ENCODE data around the gene SLC39A11. TPM values are rescaled to one million over a fixed set of nuclear protein-coding genes. Genes with fewer than 3 reads are reported as not detected.

Gene SLC39A11
- polyA plus RNA-seq, 3 donors: 16.6 to 27.9 (median 26.6) TPM

DNA sequence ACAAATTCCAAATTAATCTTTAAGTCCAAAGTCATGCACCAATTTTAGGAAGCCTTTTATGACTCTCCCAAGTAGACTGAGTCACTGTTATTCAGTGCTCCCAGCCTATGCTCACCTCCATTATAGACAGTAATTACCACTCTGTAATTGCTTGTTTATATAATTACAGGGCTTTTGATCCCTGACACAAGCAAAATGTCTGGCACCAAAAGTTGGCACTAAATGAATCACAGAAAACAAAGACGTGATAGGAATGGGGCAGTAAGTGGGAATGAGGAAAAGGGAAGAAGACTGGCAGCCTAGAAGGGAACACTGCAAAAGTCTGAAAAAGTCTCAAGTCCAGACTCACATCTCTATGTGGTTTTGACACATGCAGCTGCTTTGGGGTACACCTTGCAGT, 94.1 kb downstream of the SLC39A11 start:
- no peak overlapping the region for H3K27ac Mint-ChIP-seq
- TF ChIP-seq, protein P1, sequence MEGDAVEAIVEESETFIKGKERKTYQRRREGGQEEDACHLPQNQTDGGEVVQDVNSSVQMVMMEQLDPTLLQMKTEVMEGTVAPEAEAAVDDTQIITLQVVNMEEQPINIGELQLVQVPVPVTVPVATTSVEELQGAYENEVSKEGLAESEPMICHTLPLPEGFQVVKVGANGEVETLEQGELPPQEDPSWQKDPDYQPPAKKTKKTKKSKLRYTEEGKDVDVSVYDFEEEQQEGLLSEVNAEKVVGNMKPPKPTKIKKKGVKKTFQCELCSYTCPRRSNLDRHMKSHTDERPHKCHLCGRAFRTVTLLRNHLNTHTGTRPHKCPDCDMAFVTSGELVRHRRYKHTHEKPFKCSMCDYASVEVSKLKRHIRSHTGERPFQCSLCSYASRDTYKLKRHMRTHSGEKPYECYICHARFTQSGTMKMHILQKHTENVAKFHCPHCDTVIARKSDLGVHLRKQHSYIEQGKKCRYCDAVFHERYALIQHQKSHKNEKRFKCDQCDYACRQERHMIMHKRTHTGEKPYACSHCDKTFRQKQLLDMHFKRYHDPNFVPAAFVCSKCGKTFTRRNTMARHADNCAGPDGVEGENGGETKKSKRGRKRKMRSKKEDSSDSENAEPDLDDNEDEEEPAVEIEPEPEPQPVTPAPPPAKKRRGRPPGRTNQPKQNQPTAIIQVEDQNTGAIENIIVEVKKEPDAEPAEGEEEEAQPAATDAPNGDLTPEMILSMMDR (IDR thresholded peaks at IDR 0.05): no peak
- no peak overlapping the region for H3K4me2 ChIP-seq (replicated peaks; ENCODE audit: extremely low read depth, low read length, poor library complexity, severe bottlenecking)
- peaks cover 0 to 4% of the 10 kb centered on the region in 2 donors for H3K4me1 ChIP-seq (ENCODE audit: control insufficient read depth in 1 of 2, insufficient read depth in 2 of 2, low read length in 2 of 2)
- peaks cover 0 to 4% (median 0%) of the 10 kb centered on the region in 7 donors for H3K9me3 Mint-ChIP-seq
- H3K9ac ChIP-seq (ENCODE audit: insufficient read depth, low read length, poor library complexity, severe bottlenecking): no peak overlapping the region
- no peaks in the 10 kb centered on the region for H3K27me3 ChIP-seq (ENCODE audit: control insufficient read depth in 2 of 2, insufficient read depth in 2 of 2, low read length in 2 of 2)
- H2AFZ ChIP-seq (ENCODE audit: insufficient read depth, low read depth, low read length, poor library complexity, severe bottlenecking): no peak overlapping the region
- H3K9me3 ChIP-seq (replicated peaks in 1 of 2; ENCODE audit: control insufficient read depth in 1 of 2, insufficient read depth in 1 of 2, low read length in 2 of 2): no peaks in the 10 kb centered on the region
- peaks cover 33% of the 10 kb centered on the region for H4K20me1 ChIP-seq (ENCODE audit: insufficient read depth, low read length)
- no peak overlapping the region for H3K27ac ChIP-seq (ENCODE audit: low read depth in 1 of 2, low read length in 2 of 2)
- H3K4me3 ChIP-seq (replicated peaks in 1 of 3; ENCODE audit: low read depth in 2 of 3, low read length in 3 of 3): no peak overlapping the region
- H3K4me1 Mint-ChIP-seq: peaks cover 21% of the 10 kb centered on the region
- intact Hi-C loops (cut with micrococcal nuclease): no loop called here
- H3K4me3 Mint-ChIP-seq: no peak overlapping the region
- peaks cover 5 to 19% of the 10 kb centered on the region in 2 donors for H3K36me3 ChIP-seq (replicated peaks in 1 of 2; ENCODE audit: control insufficient read depth in 1 of 2, insufficient read depth in 2 of 2, low read length in 2 of 2)
- H3K27me3 Mint-ChIP-seq (ENCODE audit: low read depth in 3 of 3): peaks cover 0 to 2% (median 1%) of the 10 kb centered on the region in 3 donors
- no peak for DNase-seq
- WGBS (ENCODE audit: insufficient coverage): no CpG with 5 or more reads among the region's 1 CpG
- H3K79me2 ChIP-seq (ENCODE audit: insufficient read depth, low read length): peaks cover 15% of the 10 kb centered on the region
- peaks cover 21 to 25% of the 10 kb centered on the region in 2 donors for H3K36me3 Mint-ChIP-seq

DNA sequence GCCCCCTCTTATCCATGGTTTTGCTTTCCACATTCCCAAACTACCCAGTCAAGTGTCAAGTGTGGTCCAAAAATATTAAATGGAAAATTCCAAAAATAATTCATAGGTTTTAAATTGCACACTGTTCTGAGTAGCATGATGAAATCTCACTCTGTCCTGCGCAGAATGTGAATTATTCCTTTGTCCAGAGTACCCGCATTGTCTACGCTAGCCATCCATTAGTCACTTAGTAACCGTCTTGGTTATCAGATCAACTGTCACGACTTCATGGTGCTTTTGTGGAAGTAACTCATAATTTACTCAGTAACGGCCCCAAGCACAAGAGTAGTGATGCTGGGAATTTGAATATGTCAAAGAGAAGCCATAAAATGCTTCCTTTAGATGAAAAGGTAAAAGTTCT, 94.9 kb downstream of the SLC39A11 start:
- no peaks in the 10 kb centered on the region for H3K27me3 ChIP-seq (ENCODE audit: control insufficient read depth in 2 of 2, insufficient read depth in 2 of 2, low read length in 2 of 2)
- no peak for DNase-seq
- TF ChIP-seq, protein P1 (IDR thresholded peaks at IDR 0.05): no peak
- intact Hi-C loops (cut with micrococcal nuclease): no loop called here
- H3K36me3 Mint-ChIP-seq: peaks cover 19 to 22% of the 10 kb centered on the region in 2 donors
- H3K4me2 ChIP-seq (replicated peaks; ENCODE audit: extremely low read depth, low read length, poor library complexity, severe bottlenecking): no peak overlapping the region
- 97% methylated on average over 4 of the region's 6 CpGs for WGBS (ENCODE audit: insufficient coverage)
- H3K27me3 Mint-ChIP-seq (ENCODE audit: low read depth in 3 of 3): peaks cover 0 to 2% (median 1%) of the 10 kb centered on the region in 3 donors
- H3K4me1 ChIP-seq (ENCODE audit: control insufficient read depth in 1 of 2, insufficient read depth in 2 of 2, low read length in 2 of 2): peaks cover 0 to 4% of the 10 kb centered on the region in 2 donors
- peaks cover 0 to 2% (median 0%) of the 10 kb centered on the region in 7 donors for H3K9me3 Mint-ChIP-seq
- H2AFZ ChIP-seq (ENCODE audit: insufficient read depth, low read depth, low read length, poor library complexity, severe bottlenecking): no peak overlapping the region
- no peaks in the 10 kb centered on the region for H3K9me3 ChIP-seq (replicated peaks in 1 of 2; ENCODE audit: control insufficient read depth in 1 of 2, insufficient read depth in 1 of 2, low read length in 2 of 2)
- H3K9ac ChIP-seq (ENCODE audit: insufficient read depth, low read length, poor library complexity, severe bottlenecking): no peak overlapping the region
- no peak overlapping the region for H3K4me3 Mint-ChIP-seq
- H3K36me3 ChIP-seq (replicated peaks in 1 of 2; ENCODE audit: control insufficient read depth in 1 of 2, insufficient read depth in 2 of 2, low read length in 2 of 2): peaks cover 5 to 11% of the 10 kb centered on the region in 2 donors
- H3K4me1 Mint-ChIP-seq: peaks cover 19% of the 10 kb centered on the region
- no peak overlapping the region for H3K27ac ChIP-seq (ENCODE audit: low read depth in 1 of 2, low read length in 2 of 2)
- H3K27ac Mint-ChIP-seq: peak overlapping the region in 1 of 7 donors; percentile 15
- peaks cover 26% of the 10 kb centered on the region for H4K20me1 ChIP-seq (ENCODE audit: insufficient read depth, low read length)
- H3K79me2 ChIP-seq (ENCODE audit: insufficient read depth, low read length): peaks cover 14% of the 10 kb centered on the region
- H3K4me3 ChIP-seq (replicated peaks in 1 of 3; ENCODE audit: low read depth in 2 of 3, low read length in 3 of 3): no peak overlapping the region
